Panc1 (cell line): ENCODE measurements around the gene SDK1.

Source experiments
- CTCF ChIP-seq: fragments of 450-650 bp; IDR thresholded peaks from 2 replicates; pipeline ENCODE4 v1.5.1; 2017; ENCODE audit warnings: mild to moderate bottlenecking
- REST ChIP-seq, 2 experiments: IDR thresholded peaks; 2 replicates each; pipeline ENCODE4 v1.6.1; 2011 to 2012; ENCODE audit warnings: low read depth in 2 of 2, control low read depth in 1 of 2, low read length in 1 of 2, mild to moderate bottlenecking in 1 of 2, moderate library complexity in 1 of 2; ENCODE audit not compliant: insufficient read depth in 1 of 2
- TCF7L2 ChIP-seq: IDR thresholded peaks from 2 replicates; pipeline ENCODE4 v1.6.1; 2011; ENCODE audit warnings: mild to moderate bottlenecking, low read depth, low read length, inconsistent platforms

GRCh38 chr7:4238861-4239260 is 937.8 kb downstream of the SDK1 start:
- TF ChIP-seq TCF7L2 (no peak), CTCF (no peak), REST (IDR thresholded peaks at IDR 0.05; ENCODE audit: insufficient read depth in 1 of 2, low read depth in 2 of 2, low read length in 1 of 2) (no peak)
